GM08714 (cell line): Measurements from ENCODE around the gene AFTPH.

Experiments used
- H3K4me3 ChIP-seq: fragments of 200-500 bp; sonication (Bioruptor generic); 2 replicates; pipeline ENCODE4 v1.5.1; 2014; ENCODE audit warnings: mild to moderate bottlenecking, low read length, inconsistent platforms
- ZNF274 ChIP-seq: IDR thresholded peaks from 2 replicates; pipeline ENCODE4 v1.6.1; 2012; ENCODE audit warnings: mild to moderate bottlenecking, low read depth, low read length

Gene AFTPH

GRCh38 chr2:64639691-64640090 is 115.6 kb downstream of the AFTPH start:
- no peak for TF ChIP-seq ZNF274
- H3K4me3 ChIP-seq, result no peak overlapping the region

DNA sequence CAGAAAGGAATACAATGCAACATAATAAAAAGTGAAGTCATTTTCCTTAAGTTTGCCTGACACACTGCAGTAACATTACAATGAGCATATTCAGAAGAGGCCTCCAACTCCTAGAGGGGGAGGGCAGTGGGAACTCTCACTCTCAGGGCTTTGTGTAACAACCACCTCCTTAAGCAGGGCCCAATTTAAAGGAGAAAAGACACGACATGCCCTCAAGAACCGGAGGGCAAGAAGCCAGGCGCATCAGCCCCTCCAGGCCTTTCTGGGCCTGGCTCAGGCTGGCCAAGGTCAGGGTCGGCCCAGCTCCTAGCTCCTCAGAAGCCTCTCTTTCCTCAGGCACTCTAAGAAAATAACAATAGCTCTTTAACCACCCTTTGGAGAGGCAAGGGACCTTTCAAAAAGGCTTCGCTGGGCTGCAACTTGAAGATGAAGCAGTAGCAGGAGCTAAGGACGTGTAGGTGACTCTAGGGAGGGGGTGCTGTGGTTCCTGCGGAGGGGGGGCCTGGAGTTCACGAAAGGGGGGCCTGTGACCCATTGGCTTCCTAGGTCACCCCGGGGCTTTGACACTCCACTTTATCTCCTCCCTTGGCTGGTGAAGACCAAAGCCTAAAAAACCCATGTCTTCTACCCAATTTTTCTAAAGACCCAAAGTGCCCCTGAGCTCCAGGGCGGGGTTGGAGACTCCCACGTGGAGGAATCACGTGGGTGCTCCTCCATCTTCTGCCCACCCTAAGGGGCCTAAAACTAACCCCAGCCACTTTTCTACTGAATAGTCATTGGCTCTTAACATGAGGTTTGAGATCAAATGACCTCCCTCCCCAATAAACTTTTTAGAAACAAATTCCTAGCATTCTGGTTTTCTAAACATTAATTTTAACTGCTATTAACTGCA is 116.3 kb downstream of the AFTPH start:
- no peak for TF ChIP-seq ZNF274
- H3K4me3 ChIP-seq, result no peak overlapping the region

GRCh38 chr2:64641599-64641998 is 117.5 kb downstream of the AFTPH start:
- no peak overlapping the region for H3K4me3 ChIP-seq

More at GRCh38 chr2:64641599-64641998, 117.5 kb downstream of the AFTPH start:
- TF ChIP-seq ZNF274, result no peak
